Body of pancreas (tissue), 4 donors: ENCODE measurements around the gene FAIM.

ENCODE experiments used
- CTCF ChIP-seq, 7 experiments: fragments of 450-650 bp in 4 of 7; fragments of 200-600 bp in 3 of 7; sonication (generic) in 3 of 7; IDR thresholded peaks; one replicate each; pipeline ENCODE4 v1.5.1; 2016 to 2019; ENCODE audit warnings: antibody characterized with exemption in 7 of 7
- POLR2A ChIP-seq, 3 donors: fragments of 450-650 bp; IDR thresholded peaks; one replicate each; pipeline ENCODE4 v1.6.1; 2016; ENCODE audit warnings: antibody characterized with exemption in 3 of 3, mild to moderate bottlenecking in 2 of 3

GRCh38 chr3:138673641-138674530 is 65.3 kb downstream of the FAIM start:
- TF ChIP-seq CTCF (IDR thresholded peaks at IDR 0.05): no peak
- TF ChIP-seq POLR2A (IDR thresholded peaks at IDR 0.05): no peak
